K562 (cell line): ENCODE results near the gene AGRN. TPM values are rescaled to one million over a fixed set of nuclear protein-coding genes. Genes with fewer than 3 reads are reported as not detected.

Experiments used
- ATF4 ChIP-seq: fragments of 450-650 bp; formaldehyde crosslinking; IDR thresholded peaks from 2 replicates; pipeline ENCODE4 v1.4.0; 2022; ENCODE audit warnings: mild to moderate bottlenecking, moderate library complexity
- E4F1 ChIP-seq: fragments of 250-450 bp; sonication (Bioruptor Pico); IDR thresholded peaks from 2 replicates; pipeline ENCODE4 v1.5.0; 2021; ENCODE audit warnings: mild to moderate bottlenecking, borderline replicate concordance
- GATAD2A ChIP-seq: fragments of 450-650 bp; IDR thresholded peaks from 2 replicates; pipeline ENCODE4 v1.6.1; 2017
- HDAC8 ChIP-seq: fragments of 450-650 bp; IDR thresholded peaks from 2 replicates; pipeline ENCODE4 v1.6.1; 2016; ENCODE audit warnings: mild to moderate bottlenecking, missing genetic modification characterization, moderate library complexity, missing compliant biosample characterization
- MITF ChIP-seq: IDR thresholded peaks from 2 replicates; pipeline ENCODE4 v1.6.1; 2014; ENCODE audit warnings: antibody characterized with exemption
- NFYB ChIP-seq: IDR thresholded peaks from 2 replicates; pipeline ENCODE4 v1.6.1; 2011; ENCODE audit warnings: mild to moderate bottlenecking, moderate library complexity; ENCODE audit not compliant: insufficient read length; ENCODE audit errors: extremely low read depth
- NR1H2 ChIP-seq: sonication (generic); formaldehyde crosslinking; IDR thresholded peaks from 2 replicates; pipeline ENCODE4 v1.4.0; 2020; ENCODE audit warnings: mild to moderate bottlenecking, missing genetic modification reagents
- NR4A1 ChIP-seq, 2 experiments: fragments of 250-450 bp in 1 of 2; fragments of 450-650 bp in 1 of 2; sonication (Bioruptor Pico) in 1 of 2; IDR thresholded peaks; 2 replicates each; pipeline versions ENCODE4 v1.4.0 to v1.6.1; 2016 to 2020; ENCODE audit warnings: mild to moderate bottlenecking in 2 of 2, missing compliant biosample characterization in 1 of 2, missing genetic modification characterization in 1 of 2, moderate library complexity in 1 of 2
- POLR3G ChIP-seq: IDR thresholded peaks from 2 replicates; pipeline ENCODE4 v1.6.1; 2011; ENCODE audit not compliant: insufficient read length, insufficient replicate concordance; ENCODE audit errors: extremely low read depth
- PREB ChIP-seq: sonication (generic); formaldehyde crosslinking; IDR thresholded peaks from 2 replicates; pipeline ENCODE4 v1.8.1; 2023; ENCODE audit warnings: mild to moderate bottlenecking, missing genetic modification reagents
- RBM22 ChIP-seq: fragments of 200-400 bp; formaldehyde crosslinking; IDR thresholded peaks from 2 replicates; pipeline ENCODE4 v1.6.1; 2018; ENCODE audit warnings: low read length, low read depth; ENCODE audit not compliant: poor library complexity, severe bottlenecking
- RERE ChIP-seq: sonication (generic); formaldehyde crosslinking; IDR thresholded peaks from 2 replicates; pipeline ENCODE4 v1.8.0; 2023; ENCODE audit warnings: missing genetic modification reagents, mild to moderate bottlenecking, borderline replicate concordance
- SMC3 ChIP-seq: conservative IDR thresholded peaks from 2 replicates; pipeline ENCODE4 v1.6.1; 2011; ENCODE audit warnings: low read depth, low read length, improper control_type of control experiment; ENCODE audit not compliant: insufficient read depth
- ZNF282 ChIP-seq: sonication (generic); formaldehyde crosslinking; IDR thresholded peaks from 2 replicates; pipeline ENCODE4 v1.8.1; 2023; ENCODE audit warnings: missing genetic modification reagents
- polyA plus RNA-seq, 8 experiments: library from polyadenylated mRNA; depleted of rRNA in 4 of 8; stranded (reverse) in 5 of 8; unstranded in 3 of 8; fragments of >200 nt; fragmentation: Nextera tagmentation in 2 of 8; fragmentation: Illumina TruSeq in 1 of 8; extraction: Ambion mirVana in 2 of 8; extraction: Trizol in 1 of 8; gene quantifications; 2 replicates each; pipeline versions ENCODE4 v1.2.1 to v1.2.3, GENCODE V29; 2011 to 2014; ENCODE audit warnings: inconsistent platforms in 1 of 8, missing spikeins in 1 of 8
- total RNA-seq, 7 experiments: library from RNA; depleted of rRNA in 6 of 7; stranded (reverse); fragments of >200 nt in 6 of 7; fragmentation: Illumina TruSeq in 2 of 7; extraction: Trizol in 2 of 7; gene quantifications; 2 replicates each; pipeline versions ENCODE4 v1.2.1 to v1.2.3, GENCODE V29; 2011 to 2021; ENCODE audit warnings: low replicate concordance in 1 of 7

The AGRN gene
- total and polyA plus RNA-seq, 9 of the 15 experiments (the other 6 are each of a cell fraction or from before 2014, with no cell fraction given), result 0.04 to 111 (median 18.1) TPM

GRCh38 chr1:1013105-1013921, 6.6 kb upstream of the AGRN start, which contains the start of gene ISG15 (continued):
- TF ChIP-seq E4F1 (CRISPR knock-in tag) (no peak), NR1H2 (CRISPR knock-in tag) (no peak), RERE (no peak), POLR3G (no peak), MITF (no peak), NFYB (no peak), RBM22 (no peak), NR4A1 (CRISPR knock-in tag; IDR thresholded peaks at IDR 0.05) (no peak), NR4A1 (tag; IDR thresholded peaks at IDR 0.05) (no peak; the same call in 1 of the 2 replicates), PREB (no peak), SMC3 (no peak), ZNF282 (no peak), ATF4 (CRISPR knock-in tag) (no peak), GATAD2A (no peak), HDAC8 (tag) (no peak)
